GM18873 (cell line): ENCODE measurements around the gene MRGPRD.

ENCODE experiments used
- ATAC-seq: cut with Tn5 transposase; IDR thresholded peaks from one replicate; pipeline ENCODE4 v1.9.1; 2021; ENCODE audit warnings: mild to moderate bottlenecking, moderate library complexity, moderate number of reproducible peaks; ENCODE audit not compliant: unreplicated experiment, low FRiP score

Gene MRGPRD

GRCh38 chr11:68950762-68951161 is 30.0 kb downstream of the MRGPRD start:
- no peak for ATAC-seq

- no peak for ATAC-seq
Observed at GRCh38 chr11:68950270-68950669, 30.5 kb downstream of the MRGPRD start.

- no peak for ATAC-seq
Observed at GRCh38 chr11:68948935-68949334, 31.9 kb downstream of the MRGPRD start.

DNA sequence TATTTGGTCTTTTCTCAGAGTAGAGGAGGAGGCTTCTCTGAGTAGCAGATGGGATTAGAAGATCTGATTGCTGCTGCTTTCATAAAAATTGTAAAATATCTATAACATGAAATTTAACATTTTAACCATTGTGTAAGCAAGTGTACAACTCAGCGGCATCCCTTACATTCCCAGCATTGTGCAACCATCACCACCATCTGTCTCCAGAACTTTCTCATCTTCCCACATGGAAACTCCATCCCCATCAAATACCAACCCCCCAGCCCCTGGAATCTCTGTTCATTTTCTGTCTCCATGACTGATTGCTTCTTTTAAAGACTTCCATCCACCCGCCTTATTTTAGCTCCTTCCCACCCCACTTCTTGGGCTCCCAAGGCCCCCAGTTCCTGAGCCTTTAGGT is 32.3 kb downstream of the MRGPRD start:
- no peak for ATAC-seq

- ATAC-seq: no peak
Observed at GRCh38 chr11:68947151-68947550, 33.6 kb downstream of the MRGPRD start.

GRCh38 chr11:68946416-68947090 is 34.2 kb downstream of the MRGPRD start:
- no peak for ATAC-seq

- no peak for ATAC-seq
Observed at GRCh38 chr11:68942751-68943271, 38.0 kb downstream of the MRGPRD start.

- no peak for ATAC-seq
Observed at GRCh38 chr11:68942095-68942620, 38.6 kb downstream of the MRGPRD start.

- ATAC-seq: no peak
Observed at GRCh38 chr11:68941324-68942094, 39.3 kb downstream of the MRGPRD start.

GRCh38 chr11:68940651-68941323 is 40.0 kb downstream of the MRGPRD start:
- ATAC-seq: no peak

DNA sequence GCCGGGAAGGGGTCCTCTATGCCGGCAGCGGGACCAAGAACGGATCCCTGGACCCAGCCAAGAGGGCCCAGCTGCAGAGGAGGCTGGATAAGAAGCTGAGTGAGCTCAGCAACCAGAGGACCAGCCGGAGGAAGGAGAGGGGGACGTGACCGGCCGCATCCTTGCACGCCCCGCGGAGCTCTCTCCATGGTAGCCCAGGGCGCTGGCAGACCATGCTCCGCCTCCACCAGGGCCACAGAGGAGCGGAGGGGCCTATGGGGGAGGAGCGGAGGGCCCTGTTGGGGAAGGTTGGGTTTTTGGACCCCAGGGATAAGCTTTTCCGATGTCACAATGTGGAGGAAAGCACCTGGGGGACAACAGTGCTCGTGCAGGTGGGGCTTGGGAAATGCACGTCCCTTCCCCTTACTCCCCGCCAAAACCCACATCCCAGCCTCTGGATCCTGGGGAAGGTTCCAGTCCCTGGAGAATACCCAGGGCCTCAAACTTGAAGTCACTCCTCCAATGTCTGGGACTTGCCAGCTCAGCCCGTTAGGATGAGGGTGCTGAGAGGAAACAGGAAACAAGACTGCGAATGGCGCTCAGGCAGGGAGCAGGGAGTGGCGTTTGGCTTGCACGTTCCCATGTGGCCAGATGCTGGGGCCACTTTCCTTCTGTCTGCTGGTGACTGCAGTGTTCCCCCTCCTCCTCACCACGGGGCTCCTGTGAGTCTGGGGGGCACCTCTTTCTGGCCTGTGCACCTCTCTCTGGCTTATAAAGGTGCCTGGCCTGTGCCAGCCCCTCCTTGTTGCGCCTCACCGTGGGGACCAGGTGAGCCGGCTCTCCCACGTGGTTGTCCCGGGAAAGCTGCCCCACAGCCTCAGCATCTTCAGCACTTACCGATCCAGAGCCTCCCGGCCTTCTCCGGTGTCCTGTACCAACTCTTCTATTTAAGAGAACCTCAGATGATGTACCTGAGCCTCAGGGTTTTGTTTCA is 40.9 kb downstream of the MRGPRD start:
- no peak for ATAC-seq

GRCh38 chr11:68938816-68939582 is 41.8 kb downstream of the MRGPRD start:
- ATAC-seq: no peak

- ATAC-seq: no peak
Observed at GRCh38 chr11:68938088-68938487, 42.7 kb downstream of the MRGPRD start.

DNA sequence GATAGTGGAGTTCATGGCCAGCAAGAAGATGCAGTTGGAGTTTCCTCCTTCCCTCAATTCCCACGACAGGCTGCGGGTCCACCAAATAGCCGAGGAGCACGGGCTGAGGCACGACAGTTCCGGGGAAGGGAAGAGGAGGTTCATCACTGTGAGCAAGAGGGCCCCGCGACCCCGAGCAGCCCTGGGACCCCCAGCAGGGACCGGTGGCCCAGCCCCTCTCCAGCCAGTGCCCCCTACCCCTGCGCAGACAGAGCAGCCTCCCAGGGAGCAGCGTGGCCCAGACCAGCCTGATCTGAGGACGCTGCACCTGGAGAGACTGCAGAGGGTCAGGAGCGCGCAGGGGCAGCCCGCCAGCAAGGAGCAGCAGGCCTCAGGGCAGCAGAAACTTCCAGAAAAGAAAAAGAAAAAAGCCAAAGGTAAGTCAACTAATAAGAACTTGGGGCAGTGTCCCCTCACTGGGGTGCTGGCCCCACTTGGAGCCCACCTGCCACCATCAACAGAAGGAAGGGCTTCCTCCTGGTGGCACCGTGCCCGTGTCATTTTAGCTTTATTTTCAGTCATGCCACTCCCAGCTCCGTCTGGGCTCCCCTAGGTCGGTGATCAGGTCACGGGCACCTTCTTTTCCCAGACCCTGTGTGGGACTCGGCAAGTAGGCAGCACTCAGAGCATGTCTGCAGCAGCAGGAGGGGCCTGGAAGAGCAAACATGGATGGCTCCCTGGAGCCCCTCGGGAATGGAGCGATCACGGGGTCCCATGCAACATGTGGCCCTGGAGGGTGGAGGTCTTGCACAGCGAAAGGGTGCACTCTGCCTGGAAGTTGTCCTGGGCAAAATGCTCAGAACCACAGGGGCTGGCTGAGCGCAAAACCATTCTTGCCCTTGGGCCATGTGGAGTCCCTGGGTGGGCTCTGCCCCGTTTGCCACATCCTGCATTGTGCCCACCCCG is 43.8 kb downstream of the MRGPRD start:
- no peak for ATAC-seq

DNA sequence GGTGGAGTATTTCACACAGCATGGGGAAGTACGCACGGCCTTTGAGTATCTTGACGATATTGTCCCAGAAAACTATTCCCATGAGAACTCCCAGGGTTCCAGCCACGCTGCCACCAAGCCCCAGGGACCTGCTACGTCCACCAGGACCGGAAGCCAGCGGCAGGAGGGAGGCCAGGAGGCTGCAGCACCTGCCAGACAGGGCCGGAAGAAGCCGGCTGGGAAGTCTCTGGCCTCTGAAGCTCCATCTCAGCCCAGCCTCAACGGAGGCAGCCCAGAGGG is 44.5 kb downstream of the MRGPRD start:
- no peak for ATAC-seq

GRCh38 chr11:68935516-68936357 is 45.0 kb downstream of the MRGPRD start:
- no peak for ATAC-seq

DNA sequence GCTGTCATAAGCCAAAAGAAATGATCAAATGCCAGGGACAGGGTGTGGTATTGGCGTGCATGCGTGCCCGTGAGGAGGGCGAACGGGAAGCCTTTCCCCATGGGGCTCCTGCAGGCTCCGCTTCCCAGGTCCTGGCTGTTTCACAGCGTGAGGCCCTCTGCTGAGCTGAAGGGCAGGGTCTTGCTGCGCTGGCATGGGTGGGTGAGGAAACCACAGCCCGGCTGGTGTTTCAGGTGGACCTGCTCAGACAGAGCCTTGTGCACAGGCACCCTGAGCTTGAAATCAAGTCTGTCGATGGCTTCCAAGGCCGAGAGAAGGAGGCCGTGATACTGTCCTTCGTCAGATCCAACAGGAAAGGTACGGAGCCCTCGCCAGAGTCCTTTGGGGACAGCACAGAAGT is 45.7 kb downstream of the MRGPRD start:
- no peak for ATAC-seq
